WTC11 (cell line): ENCODE data around the gene RAPGEF6. TPM values are rescaled to one million over a fixed set of nuclear protein-coding genes. Genes with fewer than 3 reads are reported as not detected.

Experiments used
- ATAC-seq: fragments of 200-7000 bp; cut with Tn5 transposase; 2 replicates; pipeline ENCODE4 v1.10.0; 2021; ENCODE audit warnings: mild to moderate bottlenecking, moderate library complexity
- CTCF ChIA-PET: fragments of 300-600 bp; sonication (Branson Sonifier 250); formaldehyde crosslinking; loops from one replicate; lab custom pipeline; 2021; ENCODE audit warnings: antibody characterized with exemption; lab: Charles Lee
- POLR2A ChIA-PET: fragments of 350-600 bp; sonication (Branson Sonifier 250); formaldehyde crosslinking; loops from one replicate; lab custom pipeline; 2021; ENCODE audit warnings: antibody characterized with exemption; lab: Charles Lee
- DNase-seq: peaks from one replicate; pipeline ENCODE4 v3.0.0; 2021; ENCODE audit warnings: low spot score
- H3K27ac Mint-ChIP-seq: 2 replicates; pipeline ENCODE4 v1.8.0; 2021; ENCODE audit warnings: mixed read lengths
- H3K27me3 Mint-ChIP-seq: 2 replicates; pipeline ENCODE4 v1.8.0; 2021; ENCODE audit warnings: low read depth, mild to moderate bottlenecking, moderate library complexity, mixed read lengths
- H3K36me3 Mint-ChIP-seq: 2 replicates; pipeline ENCODE4 v1.8.0; 2021; ENCODE audit warnings: mixed read lengths
- H3K4me1 Mint-ChIP-seq: 2 replicates; pipeline ENCODE4 v1.8.0; 2022; ENCODE audit warnings: mixed read lengths
- H3K4me3 Mint-ChIP-seq: 2 replicates; pipeline ENCODE4 v1.8.0; 2021; ENCODE audit warnings: mild to moderate bottlenecking, moderate library complexity, mixed read lengths
- H3K9me3 Mint-ChIP-seq: 2 replicates; pipeline ENCODE4 v1.8.0; 2021; ENCODE audit warnings: mixed read lengths
- ARID4B ChIP-seq: sonication (generic); formaldehyde crosslinking; IDR thresholded peaks from 2 replicates; pipeline ENCODE4 v1.8.0; 2023; ENCODE audit warnings: missing genetic modification reagents, mild to moderate bottlenecking, borderline replicate concordance
- CREB1 ChIP-seq: sonication (generic); formaldehyde crosslinking; IDR thresholded peaks from 2 replicates; pipeline ENCODE4 v1.8.0; 2023; ENCODE audit warnings: mild to moderate bottlenecking, missing genetic modification reagents
- CREM ChIP-seq: sonication (generic); formaldehyde crosslinking; IDR thresholded peaks from 2 replicates; pipeline ENCODE4 v1.8.1; 2022; ENCODE audit warnings: mild to moderate bottlenecking, missing genetic modification reagents, moderate library complexity
- FOXJ3 ChIP-seq: sonication (generic); formaldehyde crosslinking; IDR thresholded peaks from 2 replicates; pipeline ENCODE4 v1.9.0; 2021; ENCODE audit warnings: missing genetic modification reagents, mild to moderate bottlenecking, borderline replicate concordance
- FOXK1 ChIP-seq: sonication (generic); formaldehyde crosslinking; IDR thresholded peaks from 2 replicates; pipeline ENCODE4 v1.8.0; 2022; ENCODE audit warnings: mild to moderate bottlenecking, moderate library complexity, missing genetic modification reagents
- JUN ChIP-seq: sonication (generic); formaldehyde crosslinking; IDR thresholded peaks from 2 replicates; pipeline ENCODE4 v1.8.0; 2023; ENCODE audit warnings: mild to moderate bottlenecking, missing genetic modification reagents
- MLX ChIP-seq: sonication (generic); formaldehyde crosslinking; IDR thresholded peaks from 2 replicates; pipeline ENCODE4 v1.8.1; 2023; ENCODE audit warnings: mild to moderate bottlenecking, missing genetic modification reagents, moderate library complexity
- MYBL2 ChIP-seq: sonication (generic); formaldehyde crosslinking; IDR thresholded peaks from 2 replicates; pipeline ENCODE4 v1.8.1; 2023; ENCODE audit warnings: mild to moderate bottlenecking, moderate library complexity, missing genetic modification reagents
- PREB ChIP-seq: sonication (generic); formaldehyde crosslinking; IDR thresholded peaks from 2 replicates; pipeline ENCODE4 v1.8.1; 2022; ENCODE audit warnings: mild to moderate bottlenecking, missing genetic modification reagents, moderate library complexity, borderline replicate concordance
- PRRX2 ChIP-seq: fragments of 250-450 bp; sonication (Bioruptor Pico); IDR thresholded peaks from 2 replicates; pipeline ENCODE4 v1.8.0; 2021; ENCODE audit warnings: mild to moderate bottlenecking
- RORB ChIP-seq: fragments of 250-450 bp; sonication (Bioruptor Pico); IDR thresholded peaks from 2 replicates; pipeline ENCODE4 v1.9.0; 2021; ENCODE audit warnings: mild to moderate bottlenecking
- TEAD1 ChIP-seq: sonication (generic); formaldehyde crosslinking; IDR thresholded peaks from 2 replicates; pipeline ENCODE4 v1.8.0; 2022; ENCODE audit warnings: mild to moderate bottlenecking, missing genetic modification reagents
- TEAD4 ChIP-seq: sonication (generic); formaldehyde crosslinking; IDR thresholded peaks from 2 replicates; pipeline ENCODE4 v1.8.0; 2022; ENCODE audit warnings: mild to moderate bottlenecking, missing genetic modification reagents
- ZBTB21 ChIP-seq: sonication (generic); formaldehyde crosslinking; IDR thresholded peaks from 2 replicates; pipeline ENCODE4 v1.8.1; 2023; ENCODE audit warnings: mild to moderate bottlenecking, missing genetic modification reagents, borderline replicate concordance
- ZNF138 ChIP-seq: sonication (generic); formaldehyde crosslinking; conservative IDR thresholded peaks from 2 replicates; pipeline ENCODE4 v1.8.1; 2022; ENCODE audit warnings: mild to moderate bottlenecking, moderate library complexity, missing genetic modification reagents
- ZNF219 ChIP-seq: sonication (generic); formaldehyde crosslinking; IDR thresholded peaks from 2 replicates; pipeline ENCODE4 v1.8.0; 2023; ENCODE audit warnings: missing genetic modification reagents, mild to moderate bottlenecking, borderline replicate concordance
- ZNF423 ChIP-seq: fragments of 250-450 bp; sonication (Bioruptor Pico); IDR thresholded peaks from 2 replicates; pipeline ENCODE4 v2.1.2; 2022; ENCODE audit warnings: mild to moderate bottlenecking, moderate library complexity
- total RNA-seq: library from RNA; stranded (reverse); gene quantifications from 3 replicates; pipeline ENCODE4 v1.2.3, GENCODE V29; 2021
- TF ChIP-seq, protein P1 (sequence below): sonication (generic); formaldehyde crosslinking; IDR thresholded peaks from 2 replicates; pipeline ENCODE4 v1.8.1; 2023; ENCODE audit warnings: mild to moderate bottlenecking, missing genetic modification reagents
- TF ChIP-seq, protein P2 (sequence below): fragments of 200-600 bp; IDR thresholded peaks from 2 replicates; pipeline ENCODE4 v1.8.0; 2022; ENCODE audit warnings: antibody characterized with exemption
- TF ChIP-seq, protein P3 (sequence below): sonication (generic); formaldehyde crosslinking; IDR thresholded peaks from 2 replicates; pipeline ENCODE4 v1.8.0; 2022; ENCODE audit warnings: mild to moderate bottlenecking, missing genetic modification reagents
- TF ChIP-seq, protein P4 (sequence below): sonication (generic); formaldehyde crosslinking; IDR thresholded peaks from 2 replicates; pipeline ENCODE4 v1.8.1; 2023; ENCODE audit warnings: mild to moderate bottlenecking, moderate library complexity, missing genetic modification reagents

The RAPGEF6 gene
- total RNA-seq, 1 experiment from 2014 or later, result 18.0 TPM

- TF ChIP-seq, protein P1, sequence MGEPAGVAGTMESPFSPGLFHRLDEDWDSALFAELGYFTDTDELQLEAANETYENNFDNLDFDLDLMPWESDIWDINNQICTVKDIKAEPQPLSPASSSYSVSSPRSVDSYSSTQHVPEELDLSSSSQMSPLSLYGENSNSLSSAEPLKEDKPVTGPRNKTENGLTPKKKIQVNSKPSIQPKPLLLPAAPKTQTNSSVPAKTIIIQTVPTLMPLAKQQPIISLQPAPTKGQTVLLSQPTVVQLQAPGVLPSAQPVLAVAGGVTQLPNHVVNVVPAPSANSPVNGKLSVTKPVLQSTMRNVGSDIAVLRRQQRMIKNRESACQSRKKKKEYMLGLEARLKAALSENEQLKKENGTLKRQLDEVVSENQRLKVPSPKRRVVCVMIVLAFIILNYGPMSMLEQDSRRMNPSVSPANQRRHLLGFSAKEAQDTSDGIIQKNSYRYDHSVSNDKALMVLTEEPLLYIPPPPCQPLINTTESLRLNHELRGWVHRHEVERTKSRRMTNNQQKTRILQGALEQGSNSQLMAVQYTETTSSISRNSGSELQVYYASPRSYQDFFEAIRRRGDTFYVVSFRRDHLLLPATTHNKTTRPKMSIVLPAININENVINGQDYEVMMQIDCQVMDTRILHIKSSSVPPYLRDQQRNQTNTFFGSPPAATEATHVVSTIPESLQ (CRISPR knock-in tag), result no peak
- TF ChIP-seq FOXK1 (no peak), PRRX2 (CRISPR knock-in tag) (no peak)
- TF ChIP-seq, protein P2, sequence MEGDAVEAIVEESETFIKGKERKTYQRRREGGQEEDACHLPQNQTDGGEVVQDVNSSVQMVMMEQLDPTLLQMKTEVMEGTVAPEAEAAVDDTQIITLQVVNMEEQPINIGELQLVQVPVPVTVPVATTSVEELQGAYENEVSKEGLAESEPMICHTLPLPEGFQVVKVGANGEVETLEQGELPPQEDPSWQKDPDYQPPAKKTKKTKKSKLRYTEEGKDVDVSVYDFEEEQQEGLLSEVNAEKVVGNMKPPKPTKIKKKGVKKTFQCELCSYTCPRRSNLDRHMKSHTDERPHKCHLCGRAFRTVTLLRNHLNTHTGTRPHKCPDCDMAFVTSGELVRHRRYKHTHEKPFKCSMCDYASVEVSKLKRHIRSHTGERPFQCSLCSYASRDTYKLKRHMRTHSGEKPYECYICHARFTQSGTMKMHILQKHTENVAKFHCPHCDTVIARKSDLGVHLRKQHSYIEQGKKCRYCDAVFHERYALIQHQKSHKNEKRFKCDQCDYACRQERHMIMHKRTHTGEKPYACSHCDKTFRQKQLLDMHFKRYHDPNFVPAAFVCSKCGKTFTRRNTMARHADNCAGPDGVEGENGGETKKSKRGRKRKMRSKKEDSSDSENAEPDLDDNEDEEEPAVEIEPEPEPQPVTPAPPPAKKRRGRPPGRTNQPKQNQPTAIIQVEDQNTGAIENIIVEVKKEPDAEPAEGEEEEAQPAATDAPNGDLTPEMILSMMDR, result no peak
- TF ChIP-seq, protein P3, sequence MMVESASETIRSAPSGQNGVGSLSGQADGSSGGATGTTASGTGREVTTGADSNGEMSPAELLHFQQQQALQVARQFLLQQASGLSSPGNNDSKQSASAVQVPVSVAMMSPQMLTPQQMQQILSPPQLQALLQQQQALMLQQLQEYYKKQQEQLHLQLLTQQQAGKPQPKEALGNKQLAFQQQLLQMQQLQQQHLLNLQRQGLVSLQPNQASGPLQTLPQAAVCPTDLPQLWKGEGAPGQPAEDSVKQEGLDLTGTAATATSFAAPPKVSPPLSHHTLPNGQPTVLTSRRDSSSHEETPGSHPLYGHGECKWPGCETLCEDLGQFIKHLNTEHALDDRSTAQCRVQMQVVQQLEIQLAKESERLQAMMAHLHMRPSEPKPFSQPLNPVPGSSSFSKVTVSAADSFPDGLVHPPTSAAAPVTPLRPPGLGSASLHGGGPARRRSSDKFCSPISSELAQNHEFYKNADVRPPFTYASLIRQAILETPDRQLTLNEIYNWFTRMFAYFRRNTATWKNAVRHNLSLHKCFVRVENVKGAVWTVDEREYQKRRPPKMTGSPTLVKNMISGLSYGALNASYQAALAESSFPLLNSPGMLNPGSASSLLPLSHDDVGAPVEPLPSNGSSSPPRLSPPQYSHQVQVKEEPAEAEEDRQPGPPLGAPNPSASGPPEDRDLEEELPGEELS (CRISPR knock-in tag), result no peak
These were observed 12.2 kb upstream of the RAPGEF6 start (continued) for GRCh38 chr5:131647048-131647769.

GRCh38 chr5:131644822-131645221 is 9.8 kb upstream of the RAPGEF6 start:
- ChIA-PET POLR2A (no interaction called here), CTCF (interaction anchor here (1.3 kb wide), 1 partner anchor 55 kb away, joined by 3 read pairs; no protein-coding TSS in a partner anchor)
- Mint-ChIP-seq H3K4me3 (no peak overlapping the region), H3K27me3 (no peaks in the 10 kb centered on the region), H3K36me3 (peaks cover 11% of the 10 kb centered on the region), H3K9me3 (no peaks in the 10 kb centered on the region), H3K4me1 (no peaks in the 10 kb centered on the region), H3K27ac (no peak overlapping the region)
- no peak for DNase-seq
- no peak for ATAC-seq
- TF ChIP-seq ZNF423 (CRISPR knock-in tag) (no peak), RORB (CRISPR knock-in tag) (no peak), TEAD4 (CRISPR knock-in tag) (no peak), CREM (CRISPR knock-in tag) (no peak), TEAD1 (CRISPR knock-in tag) (no peak), CREB1 (CRISPR knock-in tag) (no peak), JUN (CRISPR knock-in tag) (no peak), ZNF219 (CRISPR knock-in tag) (no peak), PREB (CRISPR knock-in tag) (no peak), MLX (CRISPR knock-in tag) (no peak), MYBL2 (CRISPR knock-in tag) (no peak), FOXJ3 (CRISPR knock-in tag) (no peak), ZBTB21 (CRISPR knock-in tag) (no peak), ZNF138 (CRISPR knock-in tag) (no peak), ARID4B (CRISPR knock-in tag) (no peak)
- TF ChIP-seq, protein P4, sequence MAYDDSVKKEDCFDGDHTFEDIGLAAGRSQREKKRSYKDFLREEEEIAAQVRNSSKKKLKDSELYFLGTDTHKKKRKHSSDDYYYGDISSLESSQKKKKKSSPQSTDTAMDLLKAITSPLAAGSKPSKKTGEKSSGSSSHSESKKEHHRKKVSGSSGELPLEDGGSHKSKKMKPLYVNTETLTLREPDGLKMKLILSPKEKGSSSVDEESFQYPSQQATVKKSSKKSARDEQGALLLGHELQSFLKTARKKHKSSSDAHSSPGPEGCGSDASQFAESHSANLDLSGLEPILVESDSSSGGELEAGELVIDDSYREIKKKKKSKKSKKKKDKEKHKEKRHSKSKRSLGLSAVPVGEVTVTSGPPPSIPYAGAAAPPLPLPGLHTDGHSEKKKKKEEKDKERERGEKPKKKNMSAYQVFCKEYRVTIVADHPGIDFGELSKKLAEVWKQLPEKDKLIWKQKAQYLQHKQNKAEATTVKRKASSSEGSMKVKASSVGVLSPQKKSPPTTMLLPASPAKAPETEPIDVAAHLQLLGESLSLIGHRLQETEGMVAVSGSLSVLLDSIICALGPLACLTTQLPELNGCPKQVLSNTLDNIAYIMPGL (CRISPR knock-in tag), result no peak
